WTC11 (cell line): Measurements from ENCODE around the gene SLC38A11.

ENCODE experiments used
- AFF4 ChIP-seq: sonication (generic); formaldehyde crosslinking; IDR thresholded peaks from 2 replicates; pipeline ENCODE4 v1.8.1; 2023; ENCODE audit warnings: mild to moderate bottlenecking, missing genetic modification reagents, borderline replicate concordance
- ATF3 ChIP-seq: sonication (generic); formaldehyde crosslinking; conservative IDR thresholded peaks from 2 replicates; pipeline ENCODE4 v1.8.1; 2022; ENCODE audit warnings: mild to moderate bottlenecking, missing genetic modification reagents
- CBFB ChIP-seq: sonication (generic); formaldehyde crosslinking; IDR thresholded peaks from 2 replicates; pipeline ENCODE4 v1.8.1; 2022; ENCODE audit warnings: mild to moderate bottlenecking, low read depth, missing genetic modification reagents
- CTCF ChIP-seq: fragments of 200-600 bp; IDR thresholded peaks from 2 replicates; pipeline ENCODE4 v1.8.0; 2022; ENCODE audit warnings: antibody characterized with exemption
- FOXP1 ChIP-seq: sonication (generic); formaldehyde crosslinking; IDR thresholded peaks from 2 replicates; pipeline ENCODE4 v1.8.0; 2022; ENCODE audit warnings: missing genetic modification reagents, mild to moderate bottlenecking, moderate library complexity, borderline replicate concordance
- FOXP4 ChIP-seq: sonication (generic); formaldehyde crosslinking; IDR thresholded peaks from 2 replicates; pipeline ENCODE4 v1.8.0; 2022; ENCODE audit warnings: mild to moderate bottlenecking, missing genetic modification reagents
- GABPB1 ChIP-seq: sonication (generic); formaldehyde crosslinking; IDR thresholded peaks from 2 replicates; pipeline ENCODE4 v1.8.1; 2023; ENCODE audit warnings: mild to moderate bottlenecking, missing genetic modification reagents
- JUN ChIP-seq: sonication (generic); formaldehyde crosslinking; IDR thresholded peaks from 2 replicates; pipeline ENCODE4 v1.8.0; 2023; ENCODE audit warnings: mild to moderate bottlenecking, missing genetic modification reagents
- NFYB ChIP-seq: sonication (generic); formaldehyde crosslinking; conservative IDR thresholded peaks from 2 replicates; pipeline ENCODE4 v1.8.0; 2022; ENCODE audit warnings: low read depth, missing genetic modification reagents
- NR3C1 ChIP-seq: sonication (generic); formaldehyde crosslinking; conservative IDR thresholded peaks from 2 replicates; pipeline ENCODE4 v1.8.1; 2023; ENCODE audit warnings: low read depth, mild to moderate bottlenecking, missing genetic modification reagents
- SP1 ChIP-seq: sonication (generic); formaldehyde crosslinking; conservative IDR thresholded peaks from 2 replicates; pipeline ENCODE4 v1.8.1; 2022; ENCODE audit warnings: missing genetic modification reagents
- STAT6 ChIP-seq: sonication (generic); formaldehyde crosslinking; conservative IDR thresholded peaks from 2 replicates; pipeline ENCODE4 v1.8.1; 2023; ENCODE audit warnings: mild to moderate bottlenecking, low read depth, missing genetic modification reagents, moderate library complexity
- TEAD4 ChIP-seq: sonication (generic); formaldehyde crosslinking; IDR thresholded peaks from 2 replicates; pipeline ENCODE4 v1.8.0; 2022; ENCODE audit warnings: mild to moderate bottlenecking, missing genetic modification reagents
- ZBTB21 ChIP-seq: sonication (generic); formaldehyde crosslinking; IDR thresholded peaks from 2 replicates; pipeline ENCODE4 v1.8.1; 2023; ENCODE audit warnings: mild to moderate bottlenecking, missing genetic modification reagents, borderline replicate concordance

- no peak for TF ChIP-seq CTCF
- no peak for TF ChIP-seq NR3C1 (CRISPR knock-in tag)
- TF ChIP-seq TEAD4 (CRISPR knock-in tag) = no peak
- TF ChIP-seq NFYB (CRISPR knock-in tag) = no peak
- no peak for TF ChIP-seq FOXP4 (CRISPR knock-in tag)
- no peak for TF ChIP-seq JUN (CRISPR knock-in tag)
- TF ChIP-seq STAT6 (CRISPR knock-in tag) = no peak
- TF ChIP-seq ATF3 = no peak
- no peak for TF ChIP-seq SP1 (CRISPR knock-in tag)
- TF ChIP-seq GABPB1 (CRISPR knock-in tag) = no peak
- TF ChIP-seq FOXP1 = no peak
- TF ChIP-seq CBFB (CRISPR knock-in tag) = no peak
- no peak for TF ChIP-seq AFF4 (CRISPR knock-in tag)
- no peak for TF ChIP-seq ZBTB21 (CRISPR knock-in tag)
Observed at GRCh38 chr2:164974221-164974620, 18.9 kb upstream of the SLC38A11 start.
